DMS53 treated with DMSO at 0.1 percent for 48 hours (cell line): ENCODE measurements around the gene PKDCC.

Experiments
- DNase-seq: peaks from one replicate; lab custom pipeline; 2025; ENCODE audit not compliant: unreplicated experiment; lab: John Stamatoyannopoulos, UW

The PKDCC gene

GRCh38 chr2:42049221-42050009, 1.6 kb downstream of the PKDCC start:
- DNase-seq = no peak

GRCh38 chr2:42050010-42050702, 2.3 kb downstream of the PKDCC start:
- DNase-seq = no peak

- no peak for DNase-seq
Measured at GRCh38 chr2:42050703-42051542, 3.1 kb downstream of the PKDCC start.

- no peak for DNase-seq
Measured at GRCh38 chr2:42051543-42052235, 3.9 kb downstream of the PKDCC start.

- no peak for DNase-seq
Measured at GRCh38 chr2:42052702-42053481, 5.1 kb downstream of the PKDCC start.

- DNase-seq = no peak
Measured at GRCh38 chr2:42053482-42053790, 5.6 kb downstream of the PKDCC start.

GRCh38 chr2:42053791-42054701, 6.2 kb downstream of the PKDCC start:
- no peak for DNase-seq

GRCh38 chr2:42054714-42055430, 7.1 kb downstream of the PKDCC start:
- DNase-seq = no peak

GRCh38 chr2:42055573-42056514, 8.0 kb downstream of the PKDCC start:
- no peak for DNase-seq

- no peak for DNase-seq
Measured at GRCh38 chr2:42057159-42057901, 9.5 kb downstream of the PKDCC start.

GRCh38 chr2:42057902-42058450, 10.2 kb downstream of the PKDCC start:
- no peak for DNase-seq

- no peak for DNase-seq
Measured at GRCh38 chr2:42059261-42059898, 11.6 kb downstream of the PKDCC start.

GRCh38 chr2:42060028-42060427, 12.2 kb downstream of the PKDCC start:
- DNase-seq = no peak

GRCh38 chr2:42060718-42061619, 13.1 kb downstream of the PKDCC start:
- no peak for DNase-seq

- DNase-seq = no peak
Measured at GRCh38 chr2:42061839-42062238, 14.0 kb downstream of the PKDCC start.
